WTC11 (cell line): ENCODE data around the gene FGF8. TPM values are rescaled to one million over a fixed set of nuclear protein-coding genes. Genes with fewer than 3 reads are reported as not detected.

Source experiments
- ATAC-seq: fragments of 200-7000 bp; cut with Tn5 transposase; 2 replicates; pipeline ENCODE4 v1.10.0; 2021; ENCODE audit warnings: mild to moderate bottlenecking, moderate library complexity
- CTCF ChIA-PET: fragments of 300-600 bp; sonication (Branson Sonifier 250); formaldehyde crosslinking; loops from one replicate; lab custom pipeline; 2021; ENCODE audit warnings: antibody characterized with exemption; lab: Charles Lee
- POLR2A ChIA-PET: fragments of 350-600 bp; sonication (Branson Sonifier 250); formaldehyde crosslinking; loops from one replicate; lab custom pipeline; 2021; ENCODE audit warnings: antibody characterized with exemption; lab: Charles Lee
- DNase-seq: peaks from one replicate; pipeline ENCODE4 v3.0.0; 2021; ENCODE audit warnings: low spot score
- H3K27ac Mint-ChIP-seq: 2 replicates; pipeline ENCODE4 v1.8.0; 2021; ENCODE audit warnings: mixed read lengths
- H3K27me3 Mint-ChIP-seq: 2 replicates; pipeline ENCODE4 v1.8.0; 2021; ENCODE audit warnings: low read depth, mild to moderate bottlenecking, moderate library complexity, mixed read lengths
- H3K36me3 Mint-ChIP-seq: 2 replicates; pipeline ENCODE4 v1.8.0; 2021; ENCODE audit warnings: mixed read lengths
- H3K4me1 Mint-ChIP-seq: 2 replicates; pipeline ENCODE4 v1.8.0; 2022; ENCODE audit warnings: mixed read lengths
- H3K4me3 Mint-ChIP-seq: 2 replicates; pipeline ENCODE4 v1.8.0; 2021; ENCODE audit warnings: mild to moderate bottlenecking, moderate library complexity, mixed read lengths
- H3K9me3 Mint-ChIP-seq: 2 replicates; pipeline ENCODE4 v1.8.0; 2021; ENCODE audit warnings: mixed read lengths
- CBFB ChIP-seq: sonication (generic); formaldehyde crosslinking; IDR thresholded peaks from 2 replicates; pipeline ENCODE4 v1.8.1; 2022; ENCODE audit warnings: mild to moderate bottlenecking, low read depth, missing genetic modification reagents
- ELF4 ChIP-seq: sonication (generic); formaldehyde crosslinking; IDR thresholded peaks from 2 replicates; pipeline ENCODE4 v1.8.1; 2022; ENCODE audit warnings: low read depth, mild to moderate bottlenecking, moderate library complexity, missing genetic modification reagents
- HMGA2 ChIP-seq: fragments of 250-450 bp; sonication (Bioruptor Pico); IDR thresholded peaks from 2 replicates; pipeline ENCODE4 v1.4.0; 2021; ENCODE audit warnings: mild to moderate bottlenecking, moderate library complexity
- JUN ChIP-seq: sonication (generic); formaldehyde crosslinking; IDR thresholded peaks from 2 replicates; pipeline ENCODE4 v1.8.0; 2023; ENCODE audit warnings: mild to moderate bottlenecking, missing genetic modification reagents
- MLX ChIP-seq: sonication (generic); formaldehyde crosslinking; IDR thresholded peaks from 2 replicates; pipeline ENCODE4 v1.8.1; 2023; ENCODE audit warnings: mild to moderate bottlenecking, missing genetic modification reagents, moderate library complexity
- NFYB ChIP-seq: sonication (generic); formaldehyde crosslinking; conservative IDR thresholded peaks from 2 replicates; pipeline ENCODE4 v1.8.0; 2022; ENCODE audit warnings: low read depth, missing genetic modification reagents
- OVOL2 ChIP-seq: fragments of 250-450 bp; sonication (Bioruptor Pico); IDR thresholded peaks from 2 replicates; pipeline ENCODE4 v1.9.0; 2021; ENCODE audit warnings: mild to moderate bottlenecking, borderline replicate concordance
- PRRX2 ChIP-seq: fragments of 250-450 bp; sonication (Bioruptor Pico); IDR thresholded peaks from 2 replicates; pipeline ENCODE4 v1.8.0; 2021; ENCODE audit warnings: mild to moderate bottlenecking
- SMAD3 ChIP-seq: sonication (generic); formaldehyde crosslinking; IDR thresholded peaks from 2 replicates; pipeline ENCODE4 v1.8.0; 2022; ENCODE audit warnings: missing genetic modification reagents, mild to moderate bottlenecking, borderline replicate concordance
- SP1 ChIP-seq: sonication (generic); formaldehyde crosslinking; conservative IDR thresholded peaks from 2 replicates; pipeline ENCODE4 v1.8.1; 2022; ENCODE audit warnings: missing genetic modification reagents
- TCF7 ChIP-seq: sonication (generic); formaldehyde crosslinking; IDR thresholded peaks from 2 replicates; pipeline ENCODE4 v1.8.0; 2022; ENCODE audit warnings: mild to moderate bottlenecking, low read depth, missing genetic modification reagents, moderate library complexity
- TEAD1 ChIP-seq: sonication (generic); formaldehyde crosslinking; IDR thresholded peaks from 2 replicates; pipeline ENCODE4 v1.8.0; 2022; ENCODE audit warnings: mild to moderate bottlenecking, missing genetic modification reagents
- USF2 ChIP-seq: sonication (generic); formaldehyde crosslinking; IDR thresholded peaks from 2 replicates; pipeline ENCODE4 v1.8.1; 2023; ENCODE audit warnings: mild to moderate bottlenecking, missing genetic modification reagents, moderate library complexity
- ZNF317 ChIP-seq: sonication (generic); formaldehyde crosslinking; IDR thresholded peaks from 2 replicates; pipeline ENCODE4 v1.8.1; 2023; ENCODE audit warnings: low read depth, mild to moderate bottlenecking, moderate library complexity, missing genetic modification reagents, borderline replicate concordance
- ZNF416 ChIP-seq: fragments of 250-450 bp; sonication (Bioruptor Pico); IDR thresholded peaks from 2 replicates; pipeline ENCODE4 v1.9.0; 2021; ENCODE audit warnings: mild to moderate bottlenecking, inconsistent platforms
- ZNF423 ChIP-seq: fragments of 250-450 bp; sonication (Bioruptor Pico); IDR thresholded peaks from 2 replicates; pipeline ENCODE4 v2.1.2; 2022; ENCODE audit warnings: mild to moderate bottlenecking, moderate library complexity
- total RNA-seq: library from RNA; stranded (reverse); gene quantifications from 3 replicates; pipeline ENCODE4 v1.2.3, GENCODE V29; 2021
- TF ChIP-seq, protein P1 (sequence below): fragments of 250-450 bp; sonication (Bioruptor Pico); conservative IDR thresholded peaks from 2 replicates; pipeline ENCODE4 v1.9.0; 2021; ENCODE audit warnings: mild to moderate bottlenecking
- TF ChIP-seq, protein P2 (sequence below): sonication (generic); formaldehyde crosslinking; conservative IDR thresholded peaks from 2 replicates; pipeline ENCODE4 v1.8.1; 2022; ENCODE audit warnings: mild to moderate bottlenecking, missing genetic modification reagents
- TF ChIP-seq, protein P3 (sequence below): sonication (generic); formaldehyde crosslinking; IDR thresholded peaks from 2 replicates; pipeline ENCODE4 v1.8.1; 2022; ENCODE audit warnings: low read depth, mild to moderate bottlenecking, moderate library complexity, missing genetic modification reagents, borderline replicate concordance
- TF ChIP-seq, protein P4 (sequence below): sonication (generic); formaldehyde crosslinking; IDR thresholded peaks from 2 replicates; pipeline ENCODE4 v1.8.0; 2022; ENCODE audit warnings: mild to moderate bottlenecking, missing genetic modification reagents

The FGF8 gene
- total RNA-seq, 1 experiment from 2014 or later = 28.9 TPM

GRCh38 chr10:101816913-101817336 lies 41.0 kb upstream of the FGF8 start:
- ATAC-seq = no peak
- DNase-seq = no peak
- Mint-ChIP-seq H3K27me3 (no peaks in the 10 kb centered on the region), H3K9me3 (no peaks in the 10 kb centered on the region), H3K4me1 (peaks cover 34% of the 10 kb centered on the region), H3K27ac (peak overlapping the region; percentile 84), H3K4me3 (peak overlapping the region; percentile 88), H3K36me3 (peaks cover 11% of the 10 kb centered on the region)
- TF ChIP-seq PRRX2 (CRISPR knock-in tag) = no peak
- no peak for TF ChIP-seq SMAD3 (CRISPR knock-in tag)
- TF ChIP-seq, protein P1, sequence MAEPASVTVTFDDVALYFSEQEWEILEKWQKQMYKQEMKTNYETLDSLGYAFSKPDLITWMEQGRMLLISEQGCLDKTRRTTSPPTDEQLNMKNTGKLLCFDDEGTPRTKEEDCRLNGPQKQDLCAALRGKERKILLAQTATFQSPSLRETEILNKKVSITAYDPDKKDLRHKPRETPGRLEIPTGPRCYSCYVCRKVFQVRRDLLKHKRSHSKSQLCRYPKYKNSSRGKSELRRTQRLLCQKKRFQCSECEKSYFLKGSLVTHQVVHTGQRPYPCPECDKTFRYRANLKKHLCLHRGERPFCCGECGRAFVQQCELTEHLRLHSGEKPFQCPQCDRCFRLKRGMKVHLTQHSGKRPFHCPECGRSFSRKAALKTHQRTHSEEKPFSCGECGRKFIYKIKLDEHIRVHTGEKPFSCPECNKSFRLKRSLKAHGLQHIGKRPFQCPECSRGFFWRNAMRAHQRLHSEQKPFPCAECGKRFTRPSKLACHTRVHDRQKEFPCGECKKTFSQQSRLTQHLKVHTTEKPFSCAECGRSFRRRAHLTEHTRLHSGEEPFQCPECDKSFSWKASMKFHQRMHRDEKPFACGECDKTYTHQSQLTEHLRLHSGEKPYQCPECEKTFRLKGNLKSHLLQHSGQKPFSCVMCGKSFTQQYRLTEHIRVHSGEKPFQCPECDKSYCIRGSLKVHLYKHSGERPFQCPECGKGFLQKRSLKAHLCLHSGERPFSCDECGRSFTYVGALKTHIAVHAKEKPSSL (CRISPR knock-in tag) = no peak
- TF ChIP-seq CBFB = no peak
- no peak for TF ChIP-seq TEAD1 (CRISPR knock-in tag)
- TF ChIP-seq, protein P2, sequence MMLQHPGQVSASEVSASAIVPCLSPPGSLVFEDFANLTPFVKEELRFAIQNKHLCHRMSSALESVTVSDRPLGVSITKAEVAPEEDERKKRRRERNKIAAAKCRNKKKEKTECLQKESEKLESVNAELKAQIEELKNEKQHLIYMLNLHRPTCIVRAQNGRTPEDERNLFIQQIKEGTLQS = no peak
- TF ChIP-seq ZNF317 (CRISPR knock-in tag) = no peak
- no peak for TF ChIP-seq OVOL2 (CRISPR knock-in tag)
- TF ChIP-seq, protein P3, sequence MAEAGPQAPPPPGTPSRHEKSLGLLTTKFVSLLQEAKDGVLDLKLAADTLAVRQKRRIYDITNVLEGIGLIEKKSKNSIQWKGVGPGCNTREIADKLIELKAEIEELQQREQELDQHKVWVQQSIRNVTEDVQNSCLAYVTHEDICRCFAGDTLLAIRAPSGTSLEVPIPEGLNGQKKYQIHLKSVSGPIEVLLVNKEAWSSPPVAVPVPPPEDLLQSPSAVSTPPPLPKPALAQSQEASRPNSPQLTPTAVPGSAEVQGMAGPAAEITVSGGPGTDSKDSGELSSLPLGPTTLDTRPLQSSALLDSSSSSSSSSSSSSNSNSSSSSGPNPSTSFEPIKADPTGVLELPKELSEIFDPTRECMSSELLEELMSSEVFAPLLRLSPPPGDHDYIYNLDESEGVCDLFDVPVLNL (CRISPR knock-in tag) = no peak
- TF ChIP-seq ZNF423 (CRISPR knock-in tag) = no peak
- no peak for TF ChIP-seq HMGA2 (CRISPR knock-in tag)
- POLR2A ChIA-PET = interaction anchor here (0.7 to 3.2 kb wide), 4 partner anchors 23 to 297 kb away, joined by 3 to 34 read pairs (median 10); partner anchors contain the start of genes KCNIP2 and NPM3
- CTCF ChIA-PET = interaction anchor here (0.6 to 8.4 kb wide), 3 partner anchors 24 to 214 kb away, joined by 4 to 89 read pairs (median 5); no protein-coding TSS in a partner anchor

DNA sequence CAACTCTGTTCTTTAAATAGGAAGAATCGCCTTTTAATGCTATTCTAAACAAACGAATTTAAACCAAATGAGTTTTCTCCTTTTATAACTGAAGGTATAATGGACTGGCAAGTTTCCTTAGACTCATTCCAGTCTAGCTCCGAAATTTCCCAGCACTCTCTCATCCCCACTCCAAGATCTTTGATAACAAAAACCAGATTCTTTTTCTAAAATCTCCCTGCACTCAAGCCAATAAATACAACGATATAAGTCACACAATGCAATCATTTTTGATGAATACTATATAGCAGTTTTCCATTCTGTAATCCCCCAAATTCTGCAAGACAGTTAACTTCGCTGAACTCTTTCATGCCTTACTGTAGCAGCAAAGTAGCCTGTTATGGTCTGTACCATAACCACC lies 40.5 kb upstream of the FGF8 start:
- DNase-seq (no peak), ATAC-seq (no peak)
- H3K4me1 Mint-ChIP-seq = peaks cover 34% of the 10 kb centered on the region
- TF ChIP-seq ZNF416 (no peak), MLX (CRISPR knock-in tag) (no peak), JUN (CRISPR knock-in tag) (no peak), NFYB (CRISPR knock-in tag) (no peak), TCF7 (CRISPR knock-in tag) (no peak), ELF4 (CRISPR knock-in tag) (no peak), SP1 (no peak), USF2 (no peak)
- TF ChIP-seq, protein P3 (CRISPR knock-in tag) = no peak
- TF ChIP-seq, protein P4, sequence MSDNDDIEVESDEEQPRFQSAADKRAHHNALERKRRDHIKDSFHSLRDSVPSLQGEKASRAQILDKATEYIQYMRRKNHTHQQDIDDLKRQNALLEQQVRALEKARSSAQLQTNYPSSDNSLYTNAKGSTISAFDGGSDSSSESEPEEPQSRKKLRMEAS (CRISPR knock-in tag) = no peak
- TF ChIP-seq, protein P2 = no peak
- H3K4me3 Mint-ChIP-seq = peak overlapping the region; percentile 88
- no peaks in the 10 kb centered on the region for H3K27me3 Mint-ChIP-seq
- POLR2A ChIA-PET = interaction anchor here (0.7 to 3.2 kb wide), 2 partner anchors 24 to 154 kb away, joined by 17 to 34 read pairs; no protein-coding TSS in a partner anchor
- CTCF ChIA-PET = interaction anchor here (0.9 to 8.4 kb wide), 3 partner anchors 24 to 213 kb away, joined by 3 to 89 read pairs (median 4); partner anchors contain the start of gene KCNIP2
- H3K9me3 Mint-ChIP-seq = no peaks in the 10 kb centered on the region
- peak overlapping the region; percentile 22; the same call in 1 of the 2 replicates for H3K27ac Mint-ChIP-seq
- peaks cover 11% of the 10 kb centered on the region for H3K36me3 Mint-ChIP-seq
